ENCODE data around the gene DBNDD2.

DBNDD2 gene

DNA sequence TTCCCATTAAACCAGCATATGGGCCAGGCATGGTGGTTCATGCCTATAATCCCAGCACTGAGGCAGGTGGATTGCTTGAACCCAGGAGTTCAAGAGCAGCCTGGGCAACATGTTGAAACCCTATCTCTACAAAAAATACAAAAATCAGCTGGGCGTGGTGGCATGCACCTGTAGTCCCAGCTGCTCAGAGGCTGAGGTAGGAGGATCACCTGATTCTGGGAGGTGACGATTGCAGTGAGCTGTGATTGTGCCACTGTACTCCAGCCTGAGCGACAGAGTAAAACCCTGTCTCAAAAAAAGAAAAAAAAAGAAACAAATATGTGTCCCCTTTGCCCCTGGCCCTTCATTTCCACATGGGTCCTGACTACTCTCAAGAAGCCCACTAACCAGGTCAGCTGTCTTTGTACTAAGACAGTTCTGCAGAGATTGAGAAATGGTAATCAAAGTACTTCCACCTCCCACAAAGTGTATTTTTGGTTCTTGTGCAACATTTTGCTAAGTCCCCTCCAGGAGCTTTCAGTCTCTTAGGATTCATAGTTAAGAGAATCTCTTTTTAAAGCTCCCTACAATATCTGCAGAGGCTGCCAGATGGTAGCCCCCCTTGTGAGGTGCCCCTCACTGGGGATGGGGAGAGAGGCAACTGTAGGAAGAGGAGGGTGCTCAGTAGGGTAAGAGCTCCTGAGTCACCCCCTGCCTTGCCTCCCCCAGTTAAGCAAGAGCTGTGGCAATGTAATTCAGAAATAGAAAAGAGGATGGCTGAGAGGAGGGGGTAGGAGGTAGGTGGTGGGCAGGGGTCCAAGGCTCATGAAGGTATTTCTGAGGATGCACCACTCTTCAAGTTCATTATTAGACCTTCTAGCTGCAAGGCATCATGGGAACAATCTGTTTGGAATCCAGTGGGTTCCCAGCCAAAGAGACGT lies 44.9 kb downstream of the DBNDD2 start:
- DNase-seq, result peak; percentile 3

DNA sequence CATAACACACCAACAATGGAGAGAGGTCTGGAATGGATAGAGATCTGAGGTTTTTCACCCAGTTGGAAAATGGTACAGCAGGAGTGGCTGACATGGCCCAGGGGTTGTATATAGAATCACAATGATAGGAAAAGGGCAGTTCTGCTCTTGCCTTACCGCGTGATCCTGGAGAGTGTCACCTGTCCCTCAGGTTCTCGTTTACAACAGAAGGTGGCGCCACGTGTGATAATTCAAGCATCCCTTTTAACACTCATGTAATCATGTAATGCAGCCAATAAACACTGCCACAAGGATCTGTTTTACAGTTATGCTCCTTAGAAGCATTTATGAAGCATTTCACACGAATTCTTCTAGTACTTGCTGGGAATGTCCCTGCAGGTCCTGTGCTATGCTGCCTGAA lies 48.5 kb downstream of the DBNDD2 start:
- no peak for DNase-seq

DNA sequence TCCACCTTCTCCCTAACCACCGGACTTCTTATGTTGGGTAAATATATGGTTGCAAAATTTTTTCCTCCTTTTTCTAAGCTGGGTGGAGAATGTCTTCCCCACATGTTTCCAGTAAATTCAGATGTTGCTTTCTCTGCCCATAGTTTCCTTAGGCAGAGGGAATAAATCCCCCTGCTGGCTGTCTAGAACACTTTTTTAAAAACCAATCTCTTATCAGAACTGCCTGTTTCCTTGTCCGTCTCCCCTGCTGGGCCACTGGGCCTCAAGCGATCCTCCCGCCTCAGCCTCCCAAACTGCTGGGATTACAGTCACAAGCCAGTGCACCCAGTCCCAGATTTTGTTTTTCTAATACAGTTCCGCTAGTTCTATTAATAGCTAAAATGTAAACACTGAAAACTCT lies 51.5 kb downstream of the DBNDD2 start:
- DNase-seq, result no peak

Data from DMS79 treated with DMSO at 0.1 percent for 48 hours (cell line).